T47D (cell line): ENCODE measurements around the gene NIPAL3.

Source experiments
- DNase-seq, 2 experiments: peaks; one replicate each; pipeline versions ENCODE4 v3.0.0 to v3.0.0-alpha.2; 2011 to 2012; ENCODE audit warnings: low read depth in 1 of 2, low spot score in 1 of 2
- JUND ChIP-seq: IDR thresholded peaks from 2 replicates; pipeline ENCODE4 v1.6.1; 2012; ENCODE audit warnings: low read depth
- in situ Hi-C: cut with HindIII; loops from 2 replicates; pipeline ENCODE4 v1.10.0; 2016; ENCODE audit warnings: low sequenced_read_pairs, low pct_unique_long_range_greater_than_20kb

Gene NIPAL3

DNA sequence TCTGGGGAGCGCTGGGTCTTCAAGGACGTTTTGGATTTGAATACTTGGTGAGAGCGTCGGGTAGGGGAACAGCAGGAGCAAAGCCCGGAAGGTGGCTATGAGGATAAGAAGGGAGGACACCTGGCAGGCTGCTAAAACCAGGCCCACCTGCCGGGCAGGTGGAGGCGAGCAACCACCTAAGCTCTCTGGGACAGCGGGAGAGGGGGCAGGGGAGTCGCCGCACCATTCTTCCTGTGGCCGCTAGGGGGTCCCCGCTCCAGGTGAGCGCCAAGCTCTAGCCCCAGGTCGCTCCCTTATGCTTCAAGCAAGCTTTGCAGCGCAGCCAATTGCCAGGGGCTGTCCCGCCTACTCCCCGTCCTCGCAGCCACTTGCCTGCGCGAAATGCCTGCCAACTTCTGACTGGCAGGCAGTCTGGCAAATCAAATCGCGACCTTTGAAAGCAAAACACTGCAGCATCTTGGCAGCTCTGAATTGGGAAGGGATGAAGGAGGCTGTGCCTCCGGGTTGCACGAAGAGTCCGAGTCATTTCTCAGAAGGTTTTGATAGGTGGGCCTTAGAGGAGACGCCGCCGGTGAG, at the start of gene NIPAL3:
TSS of gene NIPAL3 (plus strand) at position 469 of the 576 bp plus-strand sequence. CDS start 3,746 bp downstream, outside the sequence.
- in situ Hi-C loops = no loop called here
- peak; percentile 65 to 99 for DNase-seq
- TF ChIP-seq JUND = no peak

DNA sequence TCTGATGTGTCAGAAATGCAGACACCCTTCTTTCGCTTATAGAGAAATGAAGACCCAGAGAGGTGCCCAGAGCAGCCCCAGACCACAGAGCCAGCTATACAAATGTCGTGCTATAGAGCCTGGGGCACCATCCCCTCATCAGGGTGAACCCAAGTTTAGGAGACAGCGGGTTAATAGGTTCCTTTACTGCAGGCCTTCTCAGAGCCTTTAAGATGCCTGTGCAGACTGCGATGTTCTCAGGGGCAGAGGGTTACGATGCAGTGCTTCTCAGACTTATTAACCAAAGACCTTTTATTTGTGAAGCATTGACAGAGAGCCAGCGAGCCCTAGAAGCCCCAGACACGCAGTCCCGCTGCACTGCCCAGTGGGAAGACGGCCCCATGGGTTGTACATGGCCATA, 48.9 kb upstream of the NIPAL3 start:
- in situ Hi-C loops = no loop called here
- DNase-seq = no peak
- TF ChIP-seq JUND = no peak

- in situ Hi-C loops = no loop called here
- no peak for TF ChIP-seq JUND
- no peak for DNase-seq
These were observed 46.4 kb upstream of the NIPAL3 start for GRCh38 chr1:24369199-24369598.

DNA sequence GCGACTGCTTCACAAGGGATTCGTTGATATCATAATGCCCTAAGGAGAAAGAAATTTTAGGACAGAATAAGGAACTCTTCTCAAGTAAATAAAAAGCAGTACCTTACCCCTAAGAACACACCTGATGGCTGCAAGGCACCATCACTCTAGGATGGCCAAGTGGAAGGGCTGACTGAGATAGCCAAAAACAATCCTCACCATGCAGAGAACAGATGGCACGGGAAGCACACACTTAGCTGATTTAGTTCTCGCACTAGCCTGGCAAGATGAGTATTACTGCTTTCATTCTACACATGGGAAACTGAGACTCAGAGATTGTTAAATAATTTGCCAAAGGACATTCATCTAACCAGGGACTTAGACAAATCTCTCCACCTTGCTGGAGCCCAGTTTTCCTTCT, 45.8 kb upstream of the NIPAL3 start:
- TF ChIP-seq JUND = no peak
- in situ Hi-C loops = no loop called here
- no peak for DNase-seq

DNA sequence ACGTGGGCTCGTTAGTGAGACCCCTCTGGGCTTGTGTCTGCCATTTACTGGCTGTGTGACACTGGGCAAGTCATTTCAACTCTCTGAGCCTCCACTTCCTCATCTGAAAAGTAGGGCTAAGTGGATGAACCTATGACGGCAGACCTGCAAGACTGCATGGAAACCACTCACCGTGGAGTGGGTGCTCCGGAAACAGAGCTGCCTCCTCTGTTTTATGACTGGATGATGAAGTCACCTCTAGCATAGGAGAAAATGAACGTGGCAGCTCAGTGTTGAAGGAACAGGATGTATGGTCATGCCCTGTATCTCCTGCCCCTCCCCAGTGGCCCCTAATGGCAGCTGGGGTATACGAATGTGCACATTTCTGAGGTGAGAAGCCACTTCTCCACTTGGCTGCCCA, 42.6 kb upstream of the NIPAL3 start:
- no peak for TF ChIP-seq JUND
- no peak for DNase-seq
- in situ Hi-C loops = no loop called here

DNA sequence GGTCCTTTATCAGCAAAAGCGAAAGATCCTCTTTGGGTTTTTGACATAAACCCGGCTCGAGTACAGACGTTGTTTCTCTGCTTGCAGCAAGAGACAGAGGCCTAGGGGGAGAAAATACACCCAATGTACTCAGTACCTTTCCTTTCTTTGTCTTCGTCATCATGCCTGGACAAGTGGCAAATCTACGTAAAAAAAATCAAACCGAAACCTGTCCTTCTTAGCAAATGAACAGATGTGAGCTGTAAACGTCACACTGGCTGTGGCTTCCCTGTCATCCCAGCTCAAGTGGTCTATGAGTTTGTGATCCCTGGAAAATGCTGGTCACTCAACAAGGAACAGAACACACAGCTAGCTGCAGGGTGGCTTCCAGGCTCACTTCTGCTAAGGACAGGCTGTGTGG, 41.9 kb upstream of the NIPAL3 start:
- in situ Hi-C loops = no loop called here
- DNase-seq = no peak
- TF ChIP-seq JUND = no peak

DNA sequence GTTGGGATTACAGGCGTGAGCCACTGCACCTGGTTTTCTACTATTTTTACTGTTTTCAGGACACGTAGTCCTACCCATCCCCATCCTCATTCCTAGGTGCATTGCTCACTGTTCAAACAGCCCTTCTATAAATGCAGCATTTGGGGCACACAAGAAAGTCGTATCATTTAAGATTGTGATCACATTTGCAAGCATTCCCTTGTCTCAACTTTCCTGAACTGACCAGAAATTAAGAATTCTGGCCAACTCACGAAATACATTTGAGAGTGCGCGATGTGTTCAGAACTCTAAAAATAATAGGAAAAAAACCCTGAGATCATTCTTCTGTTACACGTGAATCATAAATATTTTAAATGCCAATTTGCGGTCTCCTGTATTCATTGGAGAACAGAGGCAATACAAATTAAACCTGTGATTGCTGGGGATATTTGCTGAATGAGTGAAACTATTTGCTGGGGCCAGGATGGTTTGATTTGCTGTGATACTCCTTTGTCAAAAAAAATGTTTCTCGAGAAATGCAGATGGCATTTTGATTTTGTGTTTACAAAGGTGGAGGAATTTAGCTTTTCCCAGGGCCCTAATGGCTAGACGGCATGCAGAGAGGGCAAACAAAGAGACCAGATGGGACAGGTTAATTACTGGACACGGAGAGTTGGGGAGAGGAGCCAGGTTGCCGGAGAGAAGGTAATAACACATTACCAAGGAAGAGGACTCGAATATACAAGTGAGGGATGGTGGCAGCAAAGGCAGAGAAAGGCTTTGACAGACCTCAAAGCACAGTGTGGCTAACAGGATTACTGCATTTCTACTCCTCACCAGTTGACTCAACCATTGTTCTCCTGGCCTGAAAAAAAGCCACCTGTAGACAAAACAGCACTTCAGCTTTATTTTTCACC, 40.5 kb upstream of the NIPAL3 start:
- peak; percentile 49 to 92 for DNase-seq
- TF ChIP-seq JUND = peak; percentile 60
- in situ Hi-C loops = no loop called here

DNA sequence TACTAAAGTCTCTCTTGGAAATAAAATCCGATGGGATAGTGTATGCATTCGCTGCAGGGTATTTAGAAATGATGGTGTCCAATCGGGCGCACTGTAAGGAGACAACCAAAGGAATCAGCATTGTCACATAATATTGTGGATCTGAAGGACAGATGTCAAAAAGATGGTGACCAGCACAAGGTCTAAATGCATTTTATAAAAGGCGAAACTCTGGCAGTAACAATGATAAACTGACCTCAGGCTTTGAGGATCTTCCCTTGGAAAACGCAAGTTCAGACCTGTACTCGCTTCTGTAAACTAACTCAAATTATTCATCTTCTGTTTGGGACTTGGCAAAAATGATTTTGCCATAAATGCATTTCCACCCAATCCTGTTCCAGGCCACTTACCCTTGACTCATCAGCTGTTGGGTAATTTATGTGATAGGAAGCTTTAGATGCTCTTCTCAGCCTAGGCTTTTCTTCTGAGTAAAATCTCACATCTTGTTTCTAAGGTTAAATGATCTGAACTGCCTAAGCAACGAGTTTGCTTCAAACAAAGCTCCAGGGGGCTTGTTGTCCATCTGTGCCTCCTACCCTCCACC, 35.8 kb upstream of the NIPAL3 start:
- no peak for DNase-seq
- TF ChIP-seq JUND = no peak
- in situ Hi-C loops = no loop called here

DNA sequence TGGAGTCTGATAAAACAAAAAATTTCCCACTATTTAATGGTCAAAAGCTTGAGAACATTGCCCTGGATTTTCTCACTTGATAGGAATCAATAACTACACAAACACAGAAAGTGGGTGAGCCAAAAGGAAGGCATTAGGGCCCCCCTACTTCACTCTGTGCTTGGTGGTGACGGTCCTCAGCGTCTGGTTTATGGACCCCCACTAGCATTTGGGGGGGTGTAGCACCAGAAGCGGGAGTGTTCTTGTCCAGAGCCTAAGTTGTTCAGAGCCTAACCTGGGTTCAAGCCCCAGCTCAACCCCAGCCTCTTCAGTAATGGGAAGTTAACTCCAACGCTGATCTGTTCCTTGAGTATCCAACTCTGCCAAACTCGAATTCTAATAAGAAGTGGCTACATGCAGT, 35.1 kb upstream of the NIPAL3 start:
- TF ChIP-seq JUND = no peak
- no peak for DNase-seq
- in situ Hi-C loops = no loop called here

DNA sequence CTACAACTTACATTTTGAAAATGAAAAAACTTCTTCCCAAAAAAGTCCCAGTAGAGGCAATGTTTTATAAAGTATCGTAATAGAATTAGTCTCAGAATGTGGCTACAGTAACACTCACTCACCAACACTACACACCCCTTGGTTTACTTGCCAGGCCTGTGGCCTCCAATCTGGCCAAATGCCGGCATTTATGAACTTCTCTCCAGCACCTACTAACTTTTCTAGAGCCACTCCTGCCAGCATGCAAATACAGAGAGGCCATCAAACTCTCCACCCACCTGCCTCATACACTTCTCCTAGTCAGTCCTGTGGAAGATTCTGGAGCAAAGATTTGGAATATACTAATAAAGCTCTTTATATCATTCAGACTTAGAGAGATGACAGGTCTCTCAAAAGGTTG, 34.3 kb upstream of the NIPAL3 start:
- in situ Hi-C loops = no loop called here
- no peak for TF ChIP-seq JUND
- no peak for DNase-seq

DNA sequence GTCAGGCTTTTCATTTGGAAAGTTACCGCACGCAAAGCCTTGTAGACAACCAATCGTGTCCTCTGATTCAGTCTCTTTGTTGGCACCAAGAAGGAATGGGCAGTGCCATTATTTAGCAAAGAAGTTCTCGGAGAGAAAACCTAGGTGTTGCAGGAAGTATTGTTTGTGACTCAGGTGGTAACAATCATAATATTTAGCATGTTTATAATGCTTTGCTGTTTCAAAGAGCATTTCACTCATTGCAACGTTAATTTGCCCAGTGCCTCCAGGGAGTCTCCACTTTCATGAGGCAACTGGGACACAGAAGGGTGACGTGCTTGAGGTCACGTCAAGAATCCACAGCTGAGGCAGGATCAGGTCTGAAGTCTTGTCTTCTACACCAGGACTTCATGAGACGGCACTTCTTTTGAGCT, 33.4 kb upstream of the NIPAL3 start:
- in situ Hi-C loops = no loop called here
- DNase-seq = no peak
- no peak for TF ChIP-seq JUND

GRCh38 chr1:24383381-24383940, 32.1 kb upstream of the NIPAL3 start:
- in situ Hi-C loops = no loop called here
- DNase-seq = no peak

More at GRCh38 chr1:24383381-24383940, 32.1 kb upstream of the NIPAL3 start:
- TF ChIP-seq JUND = no peak
